GM18873 (cell line): ENCODE measurements around the gene KCTD18.
A peak's percentile ranks its signal among the peaks of the same experiment; 100 is the strongest.

Source experiments
- ATAC-seq: cut with Tn5 transposase; IDR thresholded peaks from one replicate; pipeline ENCODE4 v1.9.1; 2021; ENCODE audit warnings: mild to moderate bottlenecking, moderate library complexity, moderate number of reproducible peaks; ENCODE audit not compliant: unreplicated experiment, low FRiP score

Gene KCTD18

GRCh38 chr2:200488169-200488568, 21.7 kb downstream of the KCTD18 start:
- no peak for ATAC-seq

DNA sequence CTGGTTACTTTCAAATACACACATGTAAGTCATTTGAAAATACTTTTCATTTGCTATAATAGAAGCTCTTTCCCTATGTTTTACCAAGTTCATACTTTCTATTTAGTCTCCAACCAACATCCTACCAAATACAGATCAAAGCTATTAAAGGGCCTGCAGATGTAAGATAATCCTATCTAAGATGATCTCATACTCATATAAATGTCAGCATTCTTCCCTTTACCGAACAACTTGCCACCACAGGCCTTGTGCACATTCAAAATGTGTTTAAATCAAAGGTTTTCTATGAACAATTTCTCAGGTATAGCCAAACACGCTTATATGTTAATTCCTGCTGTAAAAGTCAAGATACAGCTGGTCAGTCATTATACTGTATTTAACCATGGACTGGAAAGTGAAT, 23.3 kb downstream of the KCTD18 start:
- ATAC-seq, result no peak

DNA sequence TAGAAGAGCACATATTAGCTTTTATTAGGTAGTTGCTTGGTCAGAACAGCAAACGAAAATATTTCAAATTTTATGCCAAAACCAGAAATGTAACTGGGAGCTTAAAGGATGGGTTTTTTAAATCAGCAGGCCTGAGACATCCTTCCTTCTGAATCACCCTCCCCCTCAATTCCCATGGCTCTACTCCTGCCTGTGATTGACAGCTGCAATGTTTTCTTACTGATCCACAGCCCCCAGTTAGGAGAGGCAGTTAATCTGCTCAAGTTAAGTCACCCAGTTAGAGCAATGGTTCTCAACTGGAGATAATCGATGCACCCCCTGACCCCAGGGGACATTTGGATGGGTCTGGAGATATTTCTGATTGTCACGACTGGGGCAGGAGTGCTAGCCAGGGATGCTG, 24.9 kb downstream of the KCTD18 start:
- no peak for ATAC-seq

DNA sequence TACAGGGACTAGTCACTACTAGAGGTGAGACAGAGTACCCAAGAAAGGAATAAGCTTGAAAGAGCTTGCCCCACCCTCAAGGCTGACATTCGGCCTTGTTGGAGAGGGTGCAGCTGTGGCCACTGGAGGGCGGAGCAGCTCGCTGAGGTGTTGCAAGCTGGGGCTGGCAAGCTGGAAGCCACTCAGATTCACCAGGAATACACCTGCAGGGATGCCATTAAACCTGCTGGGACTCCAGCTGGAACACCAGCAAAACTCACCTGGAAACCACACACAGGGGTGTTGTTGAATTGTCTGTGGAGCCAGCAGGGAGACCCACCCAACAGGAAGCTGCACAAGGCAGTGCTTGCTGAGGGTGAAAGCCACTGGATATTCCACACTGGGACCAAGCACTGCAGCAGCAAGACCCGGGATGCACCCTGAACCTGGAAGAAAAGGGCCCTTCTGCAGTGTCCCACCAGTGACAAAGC, 26.1 kb downstream of the KCTD18 start:
- ATAC-seq, result peak; percentile 40

- ATAC-seq, result peak; percentile 54
Measured at GRCh38 chr2:200482194-200482593, 27.7 kb downstream of the KCTD18 start.

GRCh38 chr2:200479692-200480265, 30.1 kb downstream of the KCTD18 start:
- ATAC-seq, result no peak

DNA sequence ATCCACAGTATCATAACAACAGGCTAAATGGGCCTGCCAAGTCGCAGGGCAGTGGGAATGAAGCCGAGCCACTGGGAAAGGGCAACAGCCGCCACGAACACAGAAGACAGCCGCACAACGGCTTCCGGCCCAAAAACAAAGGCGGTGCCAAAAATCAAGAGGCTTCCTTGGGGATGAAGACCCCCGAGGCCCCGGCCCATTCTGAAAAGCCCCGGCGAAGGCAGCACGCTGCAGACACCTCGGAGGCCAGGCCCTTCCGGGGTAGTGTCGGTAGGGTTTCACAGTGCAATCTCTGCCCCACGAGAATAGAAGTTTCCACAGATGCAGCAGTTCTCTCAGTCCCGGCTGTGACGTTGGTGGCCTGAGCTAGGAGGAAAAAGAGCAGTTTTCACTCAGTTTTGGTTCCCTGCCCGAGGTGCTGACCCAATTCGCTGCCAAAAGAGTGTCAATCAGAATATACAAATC, 32.2 kb downstream of the KCTD18 start:
- no peak for ATAC-seq

DNA sequence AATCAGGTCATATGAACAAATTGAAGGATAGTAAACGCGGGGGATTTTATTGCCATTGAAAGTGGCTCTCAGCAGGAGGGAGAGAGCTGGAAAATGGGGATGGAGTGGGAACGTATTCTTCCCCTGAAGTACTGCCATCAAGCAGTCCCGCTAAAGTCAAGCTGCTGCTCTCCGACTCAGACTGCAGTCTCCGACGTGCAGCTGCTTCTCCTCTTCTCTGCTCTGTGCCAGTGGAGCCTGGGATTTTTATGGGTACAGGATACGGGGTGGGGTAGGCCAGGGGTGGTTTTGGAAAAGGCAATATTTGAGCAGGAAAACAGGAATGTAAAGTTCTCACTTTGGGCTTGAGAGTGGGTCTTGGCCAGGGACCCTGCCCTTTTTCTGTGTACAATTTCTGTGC, 33.0 kb downstream of the KCTD18 start:
- ATAC-seq, result no peak

DNA sequence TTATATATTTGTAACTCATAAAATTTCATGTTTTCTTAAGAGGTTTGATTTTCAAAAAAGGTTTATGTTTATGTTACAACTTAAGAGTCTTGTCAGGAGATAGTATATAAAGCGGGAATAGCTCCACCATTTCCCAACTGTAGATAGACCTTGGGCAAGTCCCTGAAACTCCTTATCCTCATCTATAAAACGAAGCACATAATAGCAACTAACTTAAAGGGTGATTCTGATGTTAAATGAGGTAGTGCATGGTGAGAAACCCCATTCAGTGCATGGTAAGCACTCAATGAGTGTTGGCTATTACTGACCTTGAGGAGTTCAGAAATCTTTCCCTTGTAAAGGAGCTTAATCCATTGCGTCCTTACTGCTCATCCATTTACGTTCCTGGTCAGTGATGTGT, 34.1 kb downstream of the KCTD18 start:
- ATAC-seq, result no peak

- ATAC-seq, result no peak
Measured at GRCh38 chr2:200472853-200473464, 36.9 kb downstream of the KCTD18 start.

GRCh38 chr2:200471928-200472645, 37.8 kb downstream of the KCTD18 start:
- ATAC-seq, result peak; percentile 6

- peak; percentile 95 for ATAC-seq
Measured at GRCh38 chr2:200471324-200471848, 38.5 kb downstream of the KCTD18 start.

GRCh38 chr2:200470230-200470629, 39.6 kb downstream of the KCTD18 start:
- ATAC-seq, result no peak

DNA sequence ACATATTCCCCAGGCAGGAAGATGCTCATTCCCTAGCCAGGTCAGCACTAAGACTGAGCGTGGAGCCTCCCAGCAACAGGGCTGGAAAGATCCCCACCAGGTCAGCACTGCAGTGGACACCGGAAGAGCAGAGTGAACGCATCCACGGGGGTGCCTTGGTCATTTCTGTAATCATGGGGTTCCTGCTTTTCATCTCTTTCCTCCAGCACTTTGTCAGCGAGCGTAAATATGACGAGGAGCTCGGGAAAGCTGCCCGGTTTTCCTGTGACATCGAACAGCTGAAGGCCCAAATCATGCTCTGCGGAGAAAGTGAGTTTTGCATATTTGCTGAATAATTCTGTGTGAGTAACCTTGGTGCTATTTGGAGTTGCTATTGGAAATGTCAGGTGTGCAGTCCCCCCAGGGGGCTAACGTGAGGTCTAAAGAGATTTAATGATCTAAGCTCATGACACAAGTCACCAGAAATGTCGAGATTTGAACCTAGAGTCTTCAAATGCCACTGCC, 40.1 kb downstream of the KCTD18 start:
- ATAC-seq, result no peak

DNA sequence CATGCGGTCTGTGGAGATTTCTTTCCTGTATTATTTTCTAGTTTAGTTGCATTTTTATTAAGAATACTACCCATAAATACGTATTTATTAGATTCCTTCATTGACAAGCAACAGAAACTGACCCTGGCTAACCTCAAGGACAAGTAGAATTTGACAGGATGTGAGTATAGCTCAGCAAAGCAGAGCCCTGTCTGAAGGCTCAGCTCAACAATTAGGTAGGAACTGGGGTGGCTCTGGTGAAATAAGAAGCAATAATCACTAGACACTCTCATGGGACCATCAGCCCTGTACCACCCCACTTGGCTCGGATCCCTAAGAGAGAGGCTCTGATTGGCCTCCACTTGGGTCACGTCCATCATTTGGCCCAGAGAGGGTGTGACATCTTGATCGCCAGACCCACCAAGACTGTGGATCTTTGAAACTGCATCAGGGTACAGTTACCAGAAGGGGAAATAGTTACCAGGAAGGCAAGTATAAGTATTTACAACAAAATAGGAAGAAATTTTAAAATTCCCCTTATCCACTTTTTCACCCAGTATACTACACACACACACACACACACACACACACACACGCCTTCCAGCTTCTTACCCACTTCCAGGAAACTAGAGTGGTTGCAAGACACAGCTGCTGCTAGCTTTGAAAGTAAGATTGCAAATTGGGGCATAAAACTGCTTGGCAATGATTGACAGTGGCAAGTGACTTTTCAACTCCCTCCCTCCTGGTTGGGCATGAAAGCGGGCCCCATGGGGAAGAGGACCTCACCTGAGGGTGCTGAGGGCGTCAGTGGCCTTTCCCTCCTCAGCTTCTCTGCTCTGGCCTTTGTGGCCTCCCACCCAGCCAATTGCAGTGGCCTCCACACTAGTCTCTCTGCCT, 41.8 kb downstream of the KCTD18 start:
- no peak for ATAC-seq

- ATAC-seq, result no peak
Measured at GRCh38 chr2:200466425-200467418, 43.1 kb downstream of the KCTD18 start.

DNA sequence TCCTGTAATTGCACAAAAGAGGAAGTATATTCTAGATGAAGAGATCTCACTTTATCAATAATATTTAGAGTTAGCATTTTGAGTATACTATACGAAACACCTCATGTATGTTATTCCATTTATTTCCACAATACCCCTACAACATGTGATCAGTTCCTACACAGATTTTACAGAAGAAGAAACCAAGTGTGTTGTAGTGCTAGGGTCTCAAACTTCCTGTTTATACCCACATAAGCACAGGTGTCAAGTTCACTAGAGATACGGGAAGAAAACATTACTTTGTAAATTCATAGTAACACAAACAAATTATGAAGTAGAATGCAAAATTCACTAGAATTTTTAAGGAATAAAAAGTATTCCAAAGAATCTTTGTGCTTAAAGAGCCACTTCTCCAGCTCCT, 46.4 kb downstream of the KCTD18 start:
- ATAC-seq, result no peak

DNA sequence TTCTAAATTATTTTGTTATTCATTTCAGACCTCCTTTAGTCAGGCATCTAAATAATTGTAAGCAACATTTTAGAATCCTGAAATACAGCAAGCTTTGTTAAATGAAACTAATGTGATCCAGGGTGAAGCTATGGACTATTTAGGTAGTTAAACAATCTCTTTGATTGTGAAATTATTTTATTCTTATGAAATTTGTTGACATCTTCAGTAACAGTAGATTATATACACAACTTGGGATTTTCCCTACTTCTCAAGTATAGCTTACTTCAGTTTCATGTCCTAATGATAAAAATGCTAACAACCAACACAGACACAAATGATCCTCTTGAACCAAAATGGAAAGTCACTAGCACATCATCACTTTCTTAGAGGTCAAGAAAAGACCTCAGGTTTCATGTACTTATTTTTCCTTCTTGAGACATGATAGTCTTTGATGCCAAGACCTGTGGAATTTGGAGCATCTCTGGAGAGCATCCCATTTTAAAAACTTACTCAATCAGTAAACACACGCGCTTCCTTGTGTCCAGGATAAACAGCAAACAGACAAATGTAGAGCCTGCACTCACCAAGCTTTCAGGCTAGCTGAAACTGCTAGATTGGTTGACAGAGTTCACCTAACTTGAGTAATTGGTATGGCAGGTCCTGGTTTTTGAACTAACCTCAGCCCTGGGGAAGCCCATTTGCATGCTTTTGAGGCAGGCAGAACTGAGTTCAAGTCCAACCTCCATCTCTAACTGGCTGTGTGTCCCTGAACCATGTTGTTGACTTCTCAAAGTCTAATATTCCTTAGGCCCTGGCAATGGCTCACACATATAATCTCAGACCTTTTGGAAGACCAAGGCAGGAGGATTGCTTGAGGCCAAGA, 47.8 kb downstream of the KCTD18 start:
- ATAC-seq, result no peak
